Measurements from ENCODE around the gene NUBP2. TPM values are rescaled to one million over a fixed set of nuclear protein-coding genes. Genes with fewer than 3 reads are reported as not detected.

Gene NUBP2
- total RNA-seq, 1 experiment from 2014 or later = 128 TPM

DNA sequence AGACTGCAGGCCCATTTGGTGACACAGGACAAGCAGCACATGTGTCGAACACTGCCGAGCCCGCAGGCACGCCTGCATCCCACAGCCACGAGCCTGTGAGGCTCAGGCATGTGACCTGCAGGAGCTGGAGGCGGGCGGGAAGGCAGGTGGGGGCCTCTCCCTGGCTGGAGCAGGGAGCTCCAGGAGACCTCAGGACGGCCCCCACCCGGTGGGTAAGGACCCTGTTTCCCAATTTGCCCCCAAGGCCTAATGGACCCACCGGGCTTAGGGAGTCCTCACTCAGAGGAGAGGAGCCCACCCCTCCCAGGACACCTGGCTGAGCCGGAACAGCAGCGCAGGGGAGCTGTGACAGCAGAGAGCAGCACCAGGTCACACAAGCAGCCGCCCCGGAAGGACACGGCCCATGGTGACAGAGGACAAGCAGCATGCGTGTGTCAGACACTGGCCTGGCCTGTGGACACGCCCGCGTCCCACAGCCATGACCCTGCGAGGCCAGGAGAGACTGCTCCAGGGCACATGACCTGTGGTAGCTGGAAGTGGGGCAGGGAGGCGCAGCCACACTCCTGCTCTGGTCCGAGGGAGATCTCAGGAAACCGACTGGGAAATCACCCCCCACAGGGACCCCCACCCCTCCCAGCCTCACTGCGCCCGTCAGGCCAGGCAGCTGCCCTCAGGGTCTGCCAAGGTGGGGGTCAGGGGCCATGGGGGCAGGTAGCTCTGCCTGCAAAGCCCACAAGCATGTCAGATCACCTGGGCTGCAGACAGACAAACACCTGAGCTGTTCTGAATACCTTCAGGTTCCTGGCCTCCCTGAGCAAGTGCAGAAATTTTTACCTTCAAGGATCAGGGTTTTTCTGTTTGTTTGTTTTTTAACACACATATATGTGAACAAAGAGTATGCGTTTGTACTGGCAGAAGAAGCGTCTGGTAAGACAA is 2.8 kb upstream of the NUBP2 start:
- no peak for DNase-seq (ENCODE audit: low spot score)
- in situ Hi-C loops (cut with HindIII; ENCODE audit: low sequenced_read_pairs) = no loop called here

DNA sequence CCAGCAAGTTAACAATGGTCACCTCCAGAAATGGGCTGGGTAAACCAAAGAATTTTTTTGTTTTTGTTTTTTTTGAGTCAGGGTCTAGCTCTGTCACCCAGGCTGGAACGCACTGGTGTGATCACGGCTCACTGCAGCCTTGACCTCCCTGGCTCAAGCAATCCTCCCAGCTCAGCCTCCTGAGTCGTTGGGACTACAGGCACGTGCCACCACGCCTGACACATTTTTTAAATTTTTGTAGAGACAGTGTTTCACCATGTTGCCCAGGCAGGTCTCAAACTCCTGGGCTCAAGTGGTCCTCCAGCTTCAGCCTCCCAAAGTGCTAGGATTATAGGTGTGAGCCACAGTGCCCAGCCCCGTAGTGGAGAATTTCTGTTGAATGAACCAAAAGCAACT is 2.1 kb upstream of the NUBP2 start:
- in situ Hi-C loops (cut with HindIII; ENCODE audit: low sequenced_read_pairs) = no loop called here
- no peak for DNase-seq (ENCODE audit: low spot score)

GRCh38 chr16:1781254-1781653 is 1.5 kb upstream of the NUBP2 start:
- no peak for DNase-seq (ENCODE audit: low spot score)
- in situ Hi-C loops (cut with HindIII; ENCODE audit: low sequenced_read_pairs) = no loop called here

GRCh38 chr16:1781758-1782407 is 877 bp upstream of the NUBP2 start:
- in situ Hi-C loops (cut with HindIII; ENCODE audit: low sequenced_read_pairs) = no loop called here
- no peak for DNase-seq (ENCODE audit: low spot score)

DNA sequence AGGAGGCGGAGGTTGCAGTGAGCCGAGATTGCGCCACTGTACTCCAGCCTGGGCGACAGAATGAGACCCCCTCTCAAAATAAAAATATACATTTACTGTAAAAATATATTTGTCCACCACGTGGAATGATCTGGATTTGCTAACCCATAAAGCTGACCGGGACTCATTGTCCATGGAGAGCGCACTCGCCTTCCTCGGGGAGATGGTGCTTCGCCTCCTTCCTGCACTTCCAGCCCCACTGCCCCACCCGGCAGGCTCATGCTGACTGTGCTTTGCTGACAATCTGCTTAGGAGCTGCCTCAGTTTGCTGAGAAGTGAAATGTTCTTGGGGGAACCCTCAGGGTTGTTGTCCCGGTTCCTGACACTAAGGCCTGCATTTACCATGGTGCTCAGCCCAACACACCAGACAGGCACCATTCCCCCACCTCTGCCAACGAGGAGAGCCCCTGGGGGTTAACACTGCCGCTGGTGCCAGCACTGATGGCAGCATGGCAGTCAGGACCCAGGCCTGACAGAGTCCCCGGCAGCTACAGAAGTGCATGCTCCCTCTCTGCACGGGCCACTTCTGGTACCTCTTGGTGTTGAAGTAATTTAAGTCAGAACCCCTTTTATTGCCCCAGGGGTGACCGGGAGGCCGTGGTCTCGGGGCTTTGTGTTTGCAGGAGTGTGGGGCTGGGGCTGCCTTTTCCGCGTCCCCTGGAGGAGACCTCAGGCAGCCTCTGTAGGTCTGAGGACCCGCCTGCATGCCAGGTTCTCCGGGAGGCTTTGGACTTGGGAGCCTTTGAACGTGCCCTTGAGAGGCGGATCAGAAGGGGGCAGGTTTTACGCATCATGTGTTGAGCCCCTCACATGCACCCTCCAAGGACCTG is 2.5 kb downstream of the NUBP2 start:
- in situ Hi-C loops (cut with HindIII; ENCODE audit: low sequenced_read_pairs) = no loop called here
- DNase-seq (ENCODE audit: low spot score) = no peak

- no peak for DNase-seq (ENCODE audit: low spot score)
- in situ Hi-C loops (cut with HindIII; ENCODE audit: low sequenced_read_pairs) = no loop called here
Observed at GRCh38 chr16:1785846-1786170, 3.0 kb downstream of the NUBP2 start.

DNA sequence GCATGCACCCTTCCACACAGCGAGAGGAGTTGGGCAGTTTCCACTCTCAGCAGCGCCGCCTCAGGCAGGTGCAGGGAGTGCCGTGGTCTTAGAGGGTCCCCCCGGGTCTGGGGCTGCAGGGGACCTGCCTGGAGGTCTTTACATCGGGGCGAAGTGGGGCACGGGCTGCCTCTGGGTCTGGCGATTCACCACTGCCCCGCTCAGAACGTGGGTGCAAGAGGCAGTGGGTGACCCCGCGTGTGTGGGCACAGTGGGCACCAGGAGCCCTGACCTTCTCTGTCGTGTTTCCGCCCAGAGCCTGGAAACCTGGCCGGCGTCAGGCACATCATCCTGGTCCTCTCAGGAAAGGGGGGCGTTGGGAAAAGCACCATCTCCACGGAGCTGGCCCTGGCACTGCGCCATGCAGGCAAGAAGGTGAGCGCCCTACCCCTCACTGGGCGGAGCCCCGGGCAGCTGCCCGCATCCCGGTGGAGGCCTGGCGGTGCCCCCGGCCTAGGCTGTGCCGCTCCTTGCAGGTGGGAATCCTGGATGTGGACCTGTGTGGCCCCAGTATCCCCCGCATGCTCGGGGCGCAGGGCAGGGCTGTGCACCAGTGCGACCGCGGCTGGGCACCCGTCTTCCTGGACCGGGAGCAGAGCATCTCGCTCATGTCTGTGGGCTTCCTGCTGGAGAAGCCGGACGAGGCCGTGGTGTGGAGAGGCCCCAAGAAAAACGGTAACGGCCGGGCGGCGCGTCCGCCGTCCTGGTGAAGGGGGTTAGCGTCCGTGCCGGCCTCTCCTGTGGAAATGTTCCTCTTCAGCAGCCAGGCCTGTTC is 3.7 kb downstream of the NUBP2 start:
- in situ Hi-C loops (cut with HindIII; ENCODE audit: low sequenced_read_pairs) = no loop called here
- no peak for DNase-seq (ENCODE audit: low spot score)

GRCh38 chr16:1787056-1787321 is 4.2 kb downstream of the NUBP2 start:
- in situ Hi-C loops (cut with HindIII; ENCODE audit: low sequenced_read_pairs) = no loop called here

GRCh38 chr16:1787322-1788094 is 4.7 kb downstream of the NUBP2 start:
- in situ Hi-C loops (cut with HindIII; ENCODE audit: low sequenced_read_pairs) = no loop called here
- DNase-seq (ENCODE audit: low spot score) = no peak

More at GRCh38 chr16:1787056-1787321, 4.2 kb downstream of the NUBP2 start:
- no peak for DNase-seq (ENCODE audit: low spot score)

- DNase-seq (ENCODE audit: low spot score) = no peak
- in situ Hi-C loops (cut with HindIII; ENCODE audit: low sequenced_read_pairs) = no loop called here
Observed at GRCh38 chr16:1788095-1788707, 5.4 kb downstream of the NUBP2 start.

DNA sequence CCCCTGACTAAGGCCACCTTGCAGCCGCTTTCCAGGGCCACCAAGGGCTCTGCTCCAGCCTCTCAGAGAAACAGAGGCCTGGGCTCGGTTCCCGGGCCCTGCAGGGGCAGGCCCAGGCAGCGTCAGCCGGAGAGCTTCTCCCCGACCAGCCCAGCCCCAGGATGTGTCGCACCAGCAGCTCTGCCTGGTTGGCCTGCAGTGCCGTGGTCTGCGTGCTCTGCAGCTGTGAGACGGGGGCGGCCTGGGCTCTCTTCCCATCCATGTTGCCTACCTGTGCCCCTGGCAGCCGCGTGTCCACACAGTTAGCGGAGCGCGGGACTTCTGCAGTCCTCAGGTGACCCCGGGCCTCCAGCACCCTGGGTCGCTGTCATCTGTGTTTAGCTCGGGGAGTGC is 5.9 kb downstream of the NUBP2 start:
- in situ Hi-C loops (cut with HindIII; ENCODE audit: low sequenced_read_pairs) = no loop called here
- DNase-seq (ENCODE audit: low spot score) = no peak

DNA sequence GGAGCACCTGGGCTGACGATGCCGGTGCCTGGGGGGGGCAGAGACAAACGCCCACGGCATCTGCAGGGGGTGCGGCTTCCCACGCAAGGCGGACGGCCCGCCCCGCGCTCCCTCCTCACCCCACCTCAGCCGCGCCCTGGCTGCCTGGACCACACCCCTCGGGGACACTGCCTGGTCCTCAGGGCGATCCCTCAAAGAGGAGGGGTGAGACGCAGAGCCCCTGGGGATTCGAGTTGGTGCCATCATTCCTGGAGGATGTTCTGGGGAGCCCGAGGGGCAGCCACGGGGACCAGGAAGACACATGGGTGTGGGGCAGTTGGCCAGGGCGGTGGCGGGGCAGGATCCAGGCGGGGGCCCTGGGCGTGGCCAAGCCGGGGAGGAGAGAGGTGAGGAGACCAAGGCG is 6.9 kb downstream of the NUBP2 start:
- in situ Hi-C loops (cut with HindIII; ENCODE audit: low sequenced_read_pairs) = no loop called here
- no peak for DNase-seq (ENCODE audit: low spot score)

DNA sequence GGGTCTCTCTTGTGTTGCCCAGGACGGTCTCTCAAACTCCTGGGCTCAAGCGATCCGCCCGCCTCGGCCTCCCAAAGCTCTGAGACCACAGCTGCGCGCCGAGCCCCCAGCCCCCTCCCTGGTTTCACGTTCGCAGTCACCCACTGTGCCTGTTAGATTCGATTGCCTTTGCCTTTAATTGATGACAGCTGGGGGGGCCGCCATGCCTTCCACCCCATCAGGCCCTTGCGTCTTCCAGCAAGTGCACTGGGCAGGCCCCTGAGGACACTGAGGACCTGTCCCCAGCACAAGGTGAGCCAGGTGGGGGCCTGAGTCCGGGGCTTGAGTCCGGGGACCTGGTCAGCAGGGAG is 7.5 kb downstream of the NUBP2 start:
- no peak for DNase-seq (ENCODE audit: low spot score)
- in situ Hi-C loops (cut with HindIII; ENCODE audit: low sequenced_read_pairs) = no loop called here

DNA sequence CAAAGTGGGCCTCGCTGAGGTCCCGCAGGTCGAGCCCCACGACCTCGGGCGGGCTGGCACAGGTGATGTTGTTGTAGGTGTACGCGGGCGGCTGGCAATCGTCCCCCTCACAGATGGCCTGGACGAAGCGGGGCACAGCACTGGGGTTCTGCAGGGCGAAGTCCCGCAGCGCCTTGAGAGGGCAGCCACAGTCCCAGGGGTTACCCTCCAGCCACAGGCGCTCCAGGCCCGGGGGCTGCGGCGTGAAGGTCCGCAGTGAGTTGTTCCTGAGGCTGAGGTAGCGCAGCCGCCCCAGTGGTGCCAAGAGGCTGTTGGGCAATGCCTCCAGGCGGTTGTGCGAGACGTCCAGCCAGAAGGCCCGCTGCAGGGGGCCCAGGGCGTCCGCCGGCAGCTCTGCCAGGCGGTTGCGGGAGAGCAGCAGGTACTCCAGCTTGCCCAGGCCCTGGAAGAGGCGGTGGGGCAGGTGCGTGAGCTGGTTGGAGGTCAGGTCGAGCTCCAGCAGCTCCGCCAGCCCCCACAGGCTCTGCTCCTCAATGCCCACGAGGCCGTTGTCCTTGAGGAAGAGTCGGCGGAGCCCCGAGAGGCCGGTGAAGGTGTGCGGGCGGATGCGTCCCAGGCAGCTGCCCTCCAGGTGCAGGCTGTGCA is 8.0 kb downstream of the NUBP2 start:
- DNase-seq (ENCODE audit: low spot score) = peak; percentile 72
- in situ Hi-C loops (cut with HindIII; ENCODE audit: low sequenced_read_pairs) = no loop called here

GRCh38 chr16:1791256-1791942 is 8.6 kb downstream of the NUBP2 start:
- in situ Hi-C loops (cut with HindIII; ENCODE audit: low sequenced_read_pairs) = no loop called here
- DNase-seq (ENCODE audit: low spot score) = no peak

DNA sequence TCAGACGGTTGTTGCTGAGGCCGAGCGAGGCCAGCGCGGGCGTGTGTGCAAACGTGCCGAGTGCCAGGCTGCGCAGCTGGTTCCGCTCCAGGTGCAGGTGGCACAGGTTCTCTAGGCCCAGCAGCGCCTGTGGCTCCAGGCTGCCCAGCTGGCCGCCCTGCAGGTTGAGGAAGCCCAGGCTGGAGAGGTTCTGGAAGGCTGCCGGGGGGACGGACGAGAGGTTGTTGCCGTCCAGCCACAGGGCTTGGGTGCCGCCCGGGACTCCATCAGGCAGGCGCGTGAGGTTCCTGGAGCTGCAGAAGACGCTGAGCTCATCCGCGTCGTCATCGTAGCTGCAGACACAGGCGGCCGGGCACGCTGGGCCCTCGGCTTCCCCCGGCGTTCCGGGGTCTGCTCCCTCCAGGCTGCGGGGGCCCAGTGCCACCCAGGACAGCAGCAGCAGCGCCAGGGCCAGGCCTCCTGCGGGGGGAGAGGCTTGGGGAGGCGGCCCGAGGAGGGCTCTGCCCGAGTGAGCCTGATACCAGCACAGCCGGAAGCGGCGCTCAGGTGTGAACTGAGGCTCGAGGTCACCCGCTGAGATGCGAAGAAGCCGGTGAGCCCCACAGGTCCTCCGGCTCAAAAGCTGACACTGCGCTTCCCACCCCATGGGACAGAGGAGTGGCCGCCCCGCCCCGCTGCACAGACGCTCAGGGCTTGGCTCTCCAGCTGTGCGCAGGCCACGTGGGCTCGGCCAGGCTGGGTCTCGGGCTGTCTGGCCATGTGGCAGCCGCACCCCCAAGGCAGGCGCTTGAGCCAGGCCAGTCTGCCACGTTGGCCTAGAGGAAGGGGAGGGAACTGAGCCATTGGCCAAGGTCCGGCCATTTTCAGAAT is 9.4 kb downstream of the NUBP2 start:
- in situ Hi-C loops (cut with HindIII; ENCODE audit: low sequenced_read_pairs) = no loop called here
- DNase-seq (ENCODE audit: low spot score) = no peak
